Measurements from ENCODE around the gene SNTG2.
A peak's percentile ranks its signal among the peaks of the same experiment; 100 is the strongest.
"Not testable (repeated sequence)": the region's sequence is repeated elsewhere in the genome, so short reads cannot be mapped to it uniquely, and the experiment has no call there.

The SNTG2 gene

DNA sequence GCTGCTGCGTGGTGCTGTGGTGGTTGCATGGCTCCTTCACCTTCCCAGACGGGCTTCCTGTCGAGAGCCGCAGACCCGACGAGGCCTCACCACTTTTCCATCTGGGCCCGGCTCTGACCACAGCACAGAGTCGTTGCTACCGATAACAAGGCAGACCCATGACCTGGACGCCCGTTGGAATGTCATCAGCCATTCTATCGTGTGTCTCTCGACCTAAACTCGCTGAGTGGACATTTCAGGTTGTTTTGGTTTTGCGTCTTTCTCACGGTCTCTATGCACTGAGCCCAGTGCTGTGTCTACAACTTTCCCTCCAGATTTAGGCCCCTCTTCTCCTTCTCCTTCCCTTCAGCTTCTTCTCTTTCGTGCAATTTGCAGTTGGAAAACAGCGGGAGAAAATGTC is 257.9 kb downstream of the SNTG2 start:
- no peak for DNase-seq

DNA sequence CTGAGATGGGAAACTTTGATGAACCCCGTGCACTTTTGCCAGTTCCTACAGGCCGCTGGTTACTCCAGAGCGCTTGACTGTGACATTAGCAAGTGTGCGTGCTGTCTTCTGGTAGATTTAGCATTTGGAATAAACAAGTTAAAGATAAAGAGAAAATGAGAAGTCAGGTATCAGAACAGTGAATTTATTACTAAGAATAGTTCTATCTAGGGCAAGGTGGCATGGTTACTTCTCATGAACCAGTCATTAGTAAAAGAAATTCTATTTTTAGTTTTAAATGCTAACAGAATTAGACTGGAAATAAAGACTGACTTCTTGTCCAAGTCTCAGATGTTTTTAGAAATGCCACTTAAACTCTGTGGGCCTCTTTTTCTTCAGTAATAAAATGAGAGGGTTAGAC is 258.6 kb downstream of the SNTG2 start:
- DNase-seq = no peak

DNA sequence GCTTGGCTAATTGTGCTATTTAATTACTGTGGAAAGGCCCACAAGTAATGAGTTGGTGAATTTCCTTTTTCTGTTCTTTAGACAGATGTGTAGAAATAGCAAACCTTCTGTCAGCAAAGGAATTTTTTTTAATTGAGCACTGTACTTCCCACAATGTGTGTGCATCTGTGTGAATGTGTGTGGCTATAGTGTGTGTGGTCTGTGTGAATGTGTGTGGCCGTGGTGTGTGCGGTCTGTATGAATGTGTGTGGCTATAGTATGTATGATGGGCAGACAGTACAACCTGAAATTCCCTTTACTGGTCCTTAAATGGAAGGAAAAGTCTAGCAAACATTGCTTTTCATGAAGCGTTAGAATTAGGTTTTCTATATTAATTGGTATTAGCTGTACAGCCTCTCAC is 259.1 kb downstream of the SNTG2 start:
- DNase-seq = no peak

DNA sequence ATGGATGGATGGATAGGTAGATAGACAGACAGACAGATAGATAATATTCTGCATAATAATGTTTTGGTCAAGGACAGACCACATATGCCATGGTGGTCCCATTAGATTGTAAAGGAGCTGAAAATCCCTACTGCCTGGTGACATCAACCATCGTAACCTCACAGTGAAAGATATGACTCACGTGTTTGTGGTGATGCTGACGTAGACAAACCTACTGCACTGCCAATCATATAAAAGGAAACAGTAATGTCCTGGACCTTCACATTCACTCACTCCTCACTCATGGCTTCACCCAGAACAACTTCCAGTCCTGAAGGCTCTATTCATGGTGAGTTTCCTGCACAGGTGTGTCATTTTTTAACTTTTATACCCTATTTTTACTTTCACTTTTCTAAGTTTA is 259.7 kb downstream of the SNTG2 start:
- DNase-seq = no peak

DNA sequence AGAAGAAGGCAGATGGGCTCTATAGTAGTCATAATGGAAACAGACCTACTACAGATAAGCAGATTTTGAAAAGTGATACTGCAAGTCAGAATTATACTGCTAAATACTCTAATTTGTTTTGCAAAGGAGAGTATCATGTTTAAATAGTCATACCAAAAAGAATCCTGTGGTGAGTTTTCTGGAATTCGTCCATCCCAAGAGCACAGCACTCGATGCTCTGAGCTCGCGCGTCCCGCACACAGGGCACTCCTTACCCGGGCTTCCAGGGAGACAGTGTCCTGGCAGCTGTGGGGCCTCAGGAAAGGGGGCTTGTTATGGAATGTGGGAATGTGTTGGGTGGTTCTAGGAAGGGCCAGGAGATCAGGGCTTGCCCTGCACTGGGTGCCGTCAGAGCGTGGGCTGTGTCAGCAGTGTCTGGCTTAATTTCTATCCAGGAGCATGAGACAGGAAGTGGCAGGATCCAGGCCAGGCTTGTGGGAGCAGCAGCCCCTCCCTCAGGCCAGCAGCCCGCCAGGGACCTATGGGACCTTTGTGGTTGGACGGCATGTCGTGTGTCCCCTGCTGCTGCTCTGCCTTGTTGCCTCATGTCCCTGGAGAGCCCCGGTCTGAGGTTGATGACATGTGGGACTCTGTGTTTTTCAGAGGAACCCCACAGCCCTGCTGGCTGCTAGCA is 269.4 kb downstream of the SNTG2 start:
- peak; percentile 56 for DNase-seq

DNA sequence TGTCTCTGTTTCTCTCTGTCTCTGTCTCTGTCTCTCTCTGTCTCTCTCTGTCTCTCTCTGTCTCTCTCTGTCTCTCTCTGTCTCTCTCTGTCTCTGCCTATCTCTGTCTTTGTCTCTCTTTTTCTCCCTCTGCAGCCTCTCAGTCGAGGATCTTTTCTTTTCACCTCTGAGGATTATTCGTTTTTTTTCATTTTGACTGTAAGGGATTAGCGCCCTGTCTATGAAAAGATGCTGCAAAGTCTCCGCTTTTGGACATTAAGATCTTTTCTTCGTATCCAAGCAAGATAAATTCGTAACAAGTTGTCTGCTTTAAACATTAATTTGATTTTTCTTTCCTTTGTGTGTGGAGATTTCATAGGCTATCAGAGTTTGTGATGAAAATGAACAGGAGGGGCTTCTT is 271.4 kb downstream of the SNTG2 start:
- DNase-seq = no peak

GRCh38 chr2:1223791-1224190 is 273.1 kb downstream of the SNTG2 start:
- DNase-seq = no peak

- no peak for DNase-seq
Measured at GRCh38 chr2:1224901-1225300, 274.3 kb downstream of the SNTG2 start.

DNA sequence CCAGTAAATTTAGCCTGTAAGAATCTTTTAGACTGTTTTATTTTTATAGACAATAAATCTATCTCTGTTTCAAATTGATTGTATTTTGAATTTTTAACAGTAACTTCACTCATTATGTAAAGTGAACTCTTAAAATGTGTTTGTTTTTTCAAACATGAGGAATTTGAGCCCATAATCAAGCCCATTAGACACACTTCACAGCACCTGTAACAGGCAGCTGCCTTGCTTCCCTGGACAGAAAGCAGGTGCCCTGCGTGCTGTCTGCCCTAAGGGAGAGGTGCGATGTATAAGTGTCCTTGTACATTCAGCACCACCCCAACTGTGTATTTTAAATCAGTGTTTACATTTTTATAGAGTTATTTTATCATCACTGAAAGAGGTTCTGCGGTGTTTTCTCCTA is 276.1 kb downstream of the SNTG2 start:
- DNase-seq = no peak

- no peak for DNase-seq
Measured at GRCh38 chr2:1227274-1227900, 276.7 kb downstream of the SNTG2 start.

DNA sequence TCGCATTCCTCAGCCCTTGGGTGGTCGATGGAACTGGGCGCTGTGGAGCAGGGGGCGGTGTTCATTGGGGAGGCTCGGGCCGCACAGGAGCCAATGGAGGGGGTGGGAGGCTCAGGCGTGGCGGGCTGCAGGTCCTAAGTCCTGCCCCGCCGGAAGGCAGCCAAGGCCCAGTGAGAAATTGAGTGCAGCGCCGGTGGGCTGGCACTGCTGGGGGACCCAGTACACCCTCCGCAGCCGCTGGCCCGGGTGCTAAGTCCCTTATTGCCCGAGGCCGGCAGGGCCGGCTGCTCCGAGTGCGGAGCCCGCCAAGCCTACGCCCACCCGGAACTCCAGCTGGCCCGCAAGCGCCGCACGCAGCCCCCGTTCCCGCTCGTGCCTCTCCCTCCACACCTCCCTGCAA is 278.9 kb downstream of the SNTG2 start:
- not testable (repeated sequence) for DNase-seq

DNA sequence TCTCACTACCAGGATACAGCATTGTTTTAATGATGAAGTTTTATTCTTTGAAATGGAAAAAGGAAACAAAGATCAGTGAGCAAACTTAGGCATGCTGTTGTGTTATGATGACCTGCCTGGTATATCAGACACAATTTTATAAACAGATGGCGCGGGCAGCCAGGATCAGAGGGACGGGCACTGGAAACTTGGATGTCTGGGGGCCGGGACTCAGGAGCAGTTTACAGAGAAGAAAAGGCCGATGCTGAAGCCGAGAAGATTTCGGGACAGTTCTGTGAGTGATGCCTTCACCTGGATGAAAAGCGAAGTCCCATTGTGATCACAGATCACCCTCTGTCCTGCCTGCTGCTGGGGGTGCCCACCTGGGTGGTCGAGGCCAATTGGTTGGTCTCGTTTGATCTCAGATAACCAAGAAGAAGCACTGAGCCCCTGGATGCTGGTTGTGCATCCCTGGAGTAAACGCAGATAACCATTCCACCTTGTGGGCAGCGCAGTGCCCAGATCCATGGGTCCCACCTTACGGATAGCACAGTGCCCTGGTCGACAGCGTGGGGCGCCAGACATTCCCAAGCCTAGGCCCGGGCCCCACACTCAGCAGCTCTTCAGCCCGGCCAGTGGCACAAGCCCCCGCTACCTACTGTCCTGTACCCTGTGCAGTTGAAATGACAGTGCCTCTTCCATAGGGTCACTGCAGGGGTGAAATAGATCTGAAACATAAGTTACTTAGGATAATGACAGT is 279.7 kb downstream of the SNTG2 start:
- DNase-seq = no peak

DNA sequence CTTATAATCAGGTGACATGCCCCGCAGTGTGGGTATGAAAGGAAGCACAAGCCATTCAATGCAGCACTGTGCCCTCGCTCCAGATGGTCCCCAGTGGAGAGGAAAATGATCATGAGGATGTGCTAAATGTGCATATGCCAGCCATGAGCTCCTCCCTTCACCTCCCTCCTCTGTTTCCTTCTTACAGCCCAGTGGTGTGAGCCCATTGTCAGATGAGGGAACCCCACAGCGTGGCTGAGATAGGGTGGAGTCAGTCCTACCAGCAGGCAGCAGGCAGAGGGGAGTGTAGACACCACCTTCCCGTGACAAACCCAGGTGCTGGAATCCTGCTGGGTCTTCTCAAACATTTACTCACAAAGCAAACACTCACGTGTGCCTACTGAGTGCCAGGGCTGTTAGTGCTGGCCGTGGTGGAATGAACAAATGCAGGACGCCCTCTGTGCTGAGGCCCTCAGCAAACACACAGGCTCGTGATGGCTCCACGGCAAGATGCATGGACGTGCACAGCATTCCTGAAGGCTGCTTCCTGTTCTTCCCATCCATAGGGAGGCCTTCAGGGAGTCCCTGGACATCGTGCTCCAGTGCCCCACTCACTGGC is 280.9 kb downstream of the SNTG2 start:
- DNase-seq = no peak

GRCh38 chr2:1233281-1233680 is 282.6 kb downstream of the SNTG2 start:
- DNase-seq = peak; percentile 43

GRCh38 chr2:1234731-1235308 is 284.2 kb downstream of the SNTG2 start:
- DNase-seq = no peak

- no peak for DNase-seq
Measured at GRCh38 chr2:1235806-1236205, 285.2 kb downstream of the SNTG2 start.

DNA sequence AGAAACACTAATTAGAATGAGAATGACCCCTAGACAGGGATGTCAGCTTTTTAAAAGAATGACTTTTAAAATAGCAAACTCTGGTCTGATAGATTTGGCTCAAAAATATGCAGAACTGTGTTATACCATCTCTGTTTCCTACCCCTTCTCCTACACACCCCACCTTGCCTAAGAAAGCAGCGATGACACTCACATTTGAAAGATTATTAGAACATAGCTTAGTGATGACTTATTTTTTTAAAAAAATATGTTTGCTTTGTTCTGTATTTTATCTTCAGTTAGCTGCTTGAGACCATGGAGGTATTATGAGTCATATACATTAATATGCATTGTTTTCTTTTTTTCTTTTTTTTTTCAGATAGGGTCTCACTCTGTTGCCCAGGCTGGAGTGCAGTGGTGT is 286.0 kb downstream of the SNTG2 start:
- no peak for DNase-seq

DNA sequence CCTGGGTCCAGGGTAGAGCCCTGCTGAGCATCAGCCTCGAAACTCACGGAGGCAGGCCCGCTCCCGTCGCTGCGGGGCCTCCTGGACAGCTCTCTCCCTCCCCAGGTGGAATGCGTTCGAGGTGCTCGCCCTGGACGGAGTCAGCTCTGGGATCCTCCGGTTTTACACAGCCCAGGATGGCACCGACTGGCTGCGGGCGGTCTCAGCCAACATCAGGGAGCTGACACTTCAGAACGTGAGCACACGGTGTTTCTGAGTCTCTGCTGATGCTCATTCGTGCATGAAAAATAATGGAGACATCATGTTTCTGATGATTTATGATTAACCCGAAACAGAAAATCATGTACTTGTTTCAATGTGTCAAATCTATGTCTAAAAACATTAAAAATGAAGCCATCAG is 287.1 kb downstream of the SNTG2 start:
- no peak for DNase-seq

DNA sequence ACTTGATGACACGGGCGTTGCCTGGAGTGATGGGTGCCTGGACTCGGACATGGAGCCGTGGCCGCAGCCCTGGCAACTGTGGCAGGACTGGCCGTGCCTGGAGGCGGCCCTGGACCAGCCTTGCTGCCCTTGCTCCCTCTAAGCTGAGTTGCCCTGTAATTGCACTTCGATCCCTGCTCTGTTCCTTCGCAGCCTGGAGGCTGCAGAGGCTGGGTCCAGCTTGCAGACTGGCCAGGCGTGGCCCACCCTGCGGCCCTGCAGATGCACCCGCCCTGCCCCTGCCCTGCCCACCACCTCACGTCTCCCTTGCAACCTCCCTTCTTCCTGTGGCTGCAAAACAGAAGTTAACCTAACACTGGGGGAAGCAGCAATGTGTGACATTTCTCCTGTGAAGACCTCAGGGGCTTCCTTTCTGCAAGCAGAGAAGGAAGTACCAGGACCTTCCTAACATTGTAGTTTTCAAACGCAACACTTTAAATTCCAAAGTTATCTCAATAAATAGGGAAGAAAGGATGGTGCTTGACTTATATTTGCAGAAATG is 288.0 kb downstream of the SNTG2 start:
- no peak for DNase-seq

- DNase-seq = no peak
Measured at GRCh38 chr2:1245193-1245592, 294.5 kb downstream of the SNTG2 start.

GRCh38 chr2:1246239-1246638 is 295.6 kb downstream of the SNTG2 start:
- no peak for DNase-seq

DNA sequence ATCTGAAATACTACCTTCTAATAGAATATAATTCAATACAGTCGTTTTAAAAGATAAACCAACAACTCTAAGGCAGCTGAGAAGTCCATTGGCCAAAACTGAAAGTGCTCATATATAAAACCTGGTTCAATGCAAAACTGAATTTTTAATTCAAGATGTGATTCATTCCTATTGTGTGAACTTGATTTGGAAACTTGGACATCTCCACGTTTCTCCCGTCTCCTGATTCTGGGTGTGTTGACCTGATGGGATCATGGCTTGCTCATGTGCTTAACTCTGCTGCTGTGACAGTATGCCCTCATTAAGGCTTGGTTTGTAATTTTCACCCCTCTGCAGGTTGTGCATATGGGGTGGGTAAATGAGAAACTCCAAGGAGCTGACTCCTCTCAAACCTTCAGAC is 296.3 kb downstream of the SNTG2 start:
- no peak for DNase-seq

DNA sequence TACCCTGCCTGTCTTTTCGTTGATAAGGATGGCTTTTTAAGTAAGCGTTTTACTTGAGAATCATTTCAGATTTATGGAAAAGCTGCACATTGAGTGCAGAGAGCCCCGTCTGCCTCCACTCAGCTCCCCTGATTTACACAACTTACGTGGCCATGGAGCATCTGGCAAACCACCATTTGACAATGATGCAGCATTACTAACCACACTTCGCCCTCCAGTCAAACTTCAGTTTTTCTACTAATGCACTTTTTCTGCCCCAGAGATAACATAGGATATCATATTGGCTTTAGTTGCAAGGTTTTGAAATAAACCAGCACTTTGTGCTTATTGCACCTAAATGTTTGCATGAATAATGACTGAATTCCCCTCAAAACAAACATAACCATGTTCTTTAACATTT is 297.5 kb downstream of the SNTG2 start:
- DNase-seq = no peak
